ENCODE measurements around the gene ZNF407.

ZNF407 gene

GRCh38 chr18:74774486-74774885 is 176.8 kb downstream of the ZNF407 start:
- ChIA-PET CTCF (no interaction called here), POLR2A (interaction anchor here (0.6 kb wide), 1 partner anchor 138 kb away, joined by 3 read pairs; no protein-coding TSS in a partner anchor)
- no peak for TF ChIP-seq HDGF (IDR thresholded peaks at IDR 0.05; ENCODE audit: borderline replicate concordance)
- TF ChIP-seq CTBP1 (IDR thresholded peaks at IDR 0.05; ENCODE audit: borderline replicate concordance): no peak
- TF ChIP-seq FOXA1 (IDR thresholded peaks at IDR 0.05): no peak
- TF ChIP-seq TARDBP (IDR thresholded peaks at IDR 0.05): no peak
- TF ChIP-seq ZNF384 (IDR thresholded peaks at IDR 0.05): no peak
- no peak for TF ChIP-seq ARNT (IDR thresholded peaks at IDR 0.05)
- TF ChIP-seq FOXM1 (IDR thresholded peaks at IDR 0.05; ENCODE audit: borderline replicate concordance): no peak
- TF ChIP-seq L3MBTL2 (conservative IDR thresholded peaks at IDR 0.05): no peak
- TF ChIP-seq SP1 (IDR thresholded peaks at IDR 0.05): no peak
- no peak for TF ChIP-seq SUZ12 (IDR thresholded peaks at IDR 0.05)
- no peak for TF ChIP-seq ELF4 (IDR thresholded peaks at IDR 0.05)
- no peak for TF ChIP-seq BHLHE40 (IDR thresholded peaks at IDR 0.05; ENCODE audit: borderline replicate concordance)
- TF ChIP-seq FOXK2 (IDR thresholded peaks at IDR 0.05): no peak
- TF ChIP-seq LEF1 (IDR thresholded peaks at IDR 0.05; ENCODE audit: borderline replicate concordance): no peak
- TF ChIP-seq NFRKB (IDR thresholded peaks at IDR 0.05): no peak
- no peak for TF ChIP-seq PKNOX1 (IDR thresholded peaks at IDR 0.05)
- no peak for DNase-seq (ENCODE audit: extremely low spot score)

GRCh38 chr18:74775239-74775638 is 177.6 kb downstream of the ZNF407 start:
- CTCF ChIA-PET: no interaction called here
- no peak for DNase-seq (ENCODE audit: extremely low spot score)
- POLR2A ChIA-PET: interaction anchor here (0.6 kb wide), 1 partner anchor 139 kb away, joined by 3 read pairs; no protein-coding TSS in a partner anchor
- TF ChIP-seq FOXA1 (IDR thresholded peaks at IDR 0.05) (no peak), FOXM1 (IDR thresholded peaks at IDR 0.05; ENCODE audit: borderline replicate concordance) (no peak), ZNF384 (IDR thresholded peaks at IDR 0.05) (no peak), CTBP1 (IDR thresholded peaks at IDR 0.05; ENCODE audit: borderline replicate concordance) (no peak), SP1 (IDR thresholded peaks at IDR 0.05) (no peak)

GRCh38 chr18:74778191-74778847 is 180.6 kb downstream of the ZNF407 start:
- no peak for DNase-seq (ENCODE audit: extremely low spot score)
- POLR2A ChIA-PET: no interaction called here
- no peak for TF ChIP-seq LEF1 (IDR thresholded peaks at IDR 0.05; ENCODE audit: borderline replicate concordance)
- no peak for TF ChIP-seq SUZ12 (IDR thresholded peaks at IDR 0.05)
- TF ChIP-seq BHLHE40 (IDR thresholded peaks at IDR 0.05; ENCODE audit: borderline replicate concordance): no peak
- TF ChIP-seq FOXK2 (IDR thresholded peaks at IDR 0.05): no peak
- no peak for TF ChIP-seq L3MBTL2 (conservative IDR thresholded peaks at IDR 0.05)
- TF ChIP-seq CTBP1 (IDR thresholded peaks at IDR 0.05; ENCODE audit: borderline replicate concordance): no peak
- no peak for TF ChIP-seq SP1 (IDR thresholded peaks at IDR 0.05)
- no peak for TF ChIP-seq ZNF384 (IDR thresholded peaks at IDR 0.05)
- no peak for TF ChIP-seq FOXM1 (IDR thresholded peaks at IDR 0.05; ENCODE audit: borderline replicate concordance)
- no peak for TF ChIP-seq ELF4 (IDR thresholded peaks at IDR 0.05)
- CTCF ChIA-PET: no interaction called here

- DNase-seq (ENCODE audit: extremely low spot score): no peak
These were observed 187.1 kb downstream of the ZNF407 start for GRCh38 chr18:74784752-74785151.

GRCh38 chr18:74785632-74786031 is 188.0 kb downstream of the ZNF407 start:
- ChIA-PET CTCF (no interaction called here), POLR2A (no interaction called here)
- no peak for DNase-seq (ENCODE audit: extremely low spot score)
- no peak for TF ChIP-seq ZNF384 (IDR thresholded peaks at IDR 0.05)
- no peak for TF ChIP-seq FOXK2 (IDR thresholded peaks at IDR 0.05)
- TF ChIP-seq TARDBP (IDR thresholded peaks at IDR 0.05): no peak
- no peak for TF ChIP-seq BHLHE40 (IDR thresholded peaks at IDR 0.05; ENCODE audit: borderline replicate concordance)
- no peak for TF ChIP-seq SUZ12 (IDR thresholded peaks at IDR 0.05)
- no peak for TF ChIP-seq HDGF (IDR thresholded peaks at IDR 0.05; ENCODE audit: borderline replicate concordance)
- TF ChIP-seq LEF1 (IDR thresholded peaks at IDR 0.05; ENCODE audit: borderline replicate concordance): no peak
- no peak for TF ChIP-seq CTBP1 (IDR thresholded peaks at IDR 0.05; ENCODE audit: borderline replicate concordance)
- no peak for TF ChIP-seq PKNOX1 (IDR thresholded peaks at IDR 0.05)

More at GRCh38 chr18:74784752-74785151, 187.1 kb downstream of the ZNF407 start:
- ChIA-PET CTCF (no interaction called here), POLR2A (no interaction called here)
- TF ChIP-seq PKNOX1 (IDR thresholded peaks at IDR 0.05) (no peak), FOXK2 (IDR thresholded peaks at IDR 0.05) (no peak), LEF1 (IDR thresholded peaks at IDR 0.05; ENCODE audit: borderline replicate concordance) (no peak), L3MBTL2 (conservative IDR thresholded peaks at IDR 0.05) (no peak), ELF4 (IDR thresholded peaks at IDR 0.05) (no peak), CTBP1 (IDR thresholded peaks at IDR 0.05; ENCODE audit: borderline replicate concordance) (no peak), ZNF384 (IDR thresholded peaks at IDR 0.05) (no peak), BHLHE40 (IDR thresholded peaks at IDR 0.05; ENCODE audit: borderline replicate concordance) (no peak), SP1 (IDR thresholded peaks at IDR 0.05) (no peak), SUZ12 (IDR thresholded peaks at IDR 0.05) (no peak), ARNT (IDR thresholded peaks at IDR 0.05) (no peak), TARDBP (IDR thresholded peaks at IDR 0.05) (no peak), FOXM1 (IDR thresholded peaks at IDR 0.05; ENCODE audit: borderline replicate concordance) (no peak), FOXA1 (IDR thresholded peaks at IDR 0.05) (no peak), NFRKB (IDR thresholded peaks at IDR 0.05) (no peak), HDGF (IDR thresholded peaks at IDR 0.05; ENCODE audit: borderline replicate concordance) (no peak)

GRCh38 chr18:74788657-74789056 is 191.0 kb downstream of the ZNF407 start:
- ChIA-PET CTCF (no interaction called here), POLR2A (no interaction called here)
- TF ChIP-seq NFRKB (IDR thresholded peaks at IDR 0.05): no peak
- no peak for TF ChIP-seq FOXK2 (IDR thresholded peaks at IDR 0.05)
- TF ChIP-seq FOXM1 (IDR thresholded peaks at IDR 0.05; ENCODE audit: borderline replicate concordance): no peak
- no peak for TF ChIP-seq LEF1 (IDR thresholded peaks at IDR 0.05; ENCODE audit: borderline replicate concordance)
- no peak for TF ChIP-seq ARNT (IDR thresholded peaks at IDR 0.05)
- TF ChIP-seq ZNF384 (IDR thresholded peaks at IDR 0.05): no peak
- no peak for TF ChIP-seq FOXA1 (IDR thresholded peaks at IDR 0.05)
- no peak for TF ChIP-seq CTBP1 (IDR thresholded peaks at IDR 0.05; ENCODE audit: borderline replicate concordance)
- no peak for TF ChIP-seq PKNOX1 (IDR thresholded peaks at IDR 0.05)
- TF ChIP-seq BHLHE40 (IDR thresholded peaks at IDR 0.05; ENCODE audit: borderline replicate concordance): no peak
- TF ChIP-seq SUZ12 (IDR thresholded peaks at IDR 0.05): no peak
- no peak for TF ChIP-seq L3MBTL2 (conservative IDR thresholded peaks at IDR 0.05)
- TF ChIP-seq SP1 (IDR thresholded peaks at IDR 0.05): no peak
- TF ChIP-seq ELF4 (IDR thresholded peaks at IDR 0.05): no peak
- no peak for TF ChIP-seq HDGF (IDR thresholded peaks at IDR 0.05; ENCODE audit: borderline replicate concordance)
- no peak for TF ChIP-seq TARDBP (IDR thresholded peaks at IDR 0.05)
- no peak for DNase-seq (ENCODE audit: extremely low spot score)
